ENCODE measurements around the gene MUC13.

GRCh38 chr3:124876401-124876878, 58.1 kb downstream of the MUC13 start:
- TF ChIP-seq CTCF (IDR thresholded peaks at IDR 0.05) (no peak), ZFX (IDR thresholded peaks at IDR 0.05; ENCODE audit: borderline replicate concordance) (no peak)
